ENCODE data around the gene B3GLCT. TPM values are rescaled to one million over a fixed set of nuclear protein-coding genes. Genes with fewer than 3 reads are reported as not detected.

B3GLCT gene
- total and polyA plus RNA-seq, 2 of the 13 experiments (the other 11 are each of a cell fraction or from before 2014, with no cell fraction given), result 2.0 to 7.1 TPM

- TF ChIP-seq ZNF724P (CRISPR knock-in tag; IDR thresholded peaks at IDR 0.05; ENCODE audit: borderline replicate concordance), result no peak
- TF ChIP-seq U2AF1 (optimal IDR thresholded peaks at IDR 0.05; ENCODE audit: low read depth, low read length), result no peak
- no peak for TF ChIP-seq MAFK (conservative IDR thresholded peaks at IDR 0.05 in 1 of 2, IDR thresholded peaks at IDR 0.05 in 1 of 2; ENCODE audit: low read length in 2 of 2)
- no peak for TF ChIP-seq SCMH1 (CRISPR knock-in tag; IDR thresholded peaks at IDR 0.05; ENCODE audit: borderline replicate concordance)
- no peak for TF ChIP-seq ZBTB20 (CRISPR knock-in tag; IDR thresholded peaks at IDR 0.05; ENCODE audit: borderline replicate concordance, low read depth)
- no peak for TF ChIP-seq CEBPB (IDR thresholded peaks at IDR 0.05; ENCODE audit: borderline replicate concordance, low read depth, low read length)
- no peak for TF ChIP-seq EED (CRISPR knock-in tag; IDR thresholded peaks at IDR 0.05)
- no peak for TF ChIP-seq KLF12 (CRISPR knock-in tag; IDR thresholded peaks at IDR 0.05; ENCODE audit: borderline replicate concordance)
- TF ChIP-seq ZNF740 (CRISPR knock-in tag; IDR thresholded peaks at IDR 0.05), result no peak
- TF ChIP-seq TMF1 (CRISPR knock-in tag; IDR thresholded peaks at IDR 0.05; ENCODE audit: low read depth), result no peak
- TF ChIP-seq ELK4 (CRISPR knock-in tag; IDR thresholded peaks at IDR 0.05; ENCODE audit: borderline replicate concordance), result no peak; the same call in 1 of the 2 replicates
- TF ChIP-seq ZFP82 (CRISPR knock-in tag; IDR thresholded peaks at IDR 0.05; ENCODE audit: borderline replicate concordance), result 0 out of 2 replicates have a peak, but pooled peaks have one; percentile 48
- no peak for TF ChIP-seq ZNF180 (CRISPR knock-in tag; IDR thresholded peaks at IDR 0.05; ENCODE audit: borderline replicate concordance, low read depth)
- no peak; the same call in 1 of the 2 replicates for TF ChIP-seq MXD4 (CRISPR knock-in tag; IDR thresholded peaks at IDR 0.05)
- TF ChIP-seq HOXA9 (CRISPR knock-in tag; IDR thresholded peaks at IDR 0.05; ENCODE audit: borderline replicate concordance), result no peak
- TF ChIP-seq TCF7L2 (IDR thresholded peaks at IDR 0.05; ENCODE audit: low read depth, low read length), result no peak
- TF ChIP-seq SOX5 (CRISPR knock-in tag; IDR thresholded peaks at IDR 0.05; ENCODE audit: borderline replicate concordance), result peak; percentile 47; the same call in 1 of the 2 replicates
- no peak for TF ChIP-seq ATF7-NPFF (CRISPR knock-in tag; IDR thresholded peaks at IDR 0.05; ENCODE audit: low read depth)
- no peak for TF ChIP-seq CHCHD3 (CRISPR knock-in tag; IDR thresholded peaks at IDR 0.05)
- no peak for TF ChIP-seq ATM (IDR thresholded peaks at IDR 0.05; ENCODE audit: borderline replicate concordance)
- no peak for TF ChIP-seq ZNF3 (CRISPR knock-in tag; IDR thresholded peaks at IDR 0.05)
- peak; percentile 84 for TF ChIP-seq PHF21A (CRISPR knock-in tag; IDR thresholded peaks at IDR 0.05)
- TF ChIP-seq PBX2 (CRISPR knock-in tag; IDR thresholded peaks at IDR 0.05), result no peak
- TF ChIP-seq ADNP (CRISPR knock-in tag; IDR thresholded peaks at IDR 0.05), result no peak
- no peak for TF ChIP-seq ZSCAN20 (CRISPR knock-in tag; IDR thresholded peaks at IDR 0.05; ENCODE audit: borderline replicate concordance)
- no peak for TF ChIP-seq ZNF138 (CRISPR knock-in tag; IDR thresholded peaks at IDR 0.05; ENCODE audit: low read depth)
- no peak for TF ChIP-seq ETS1 (CRISPR knock-in tag; IDR thresholded peaks at IDR 0.05)
- peak; percentile 60; the same call in 1 of the 2 replicates for TF ChIP-seq NR2C2 (CRISPR knock-in tag; IDR thresholded peaks at IDR 0.05; ENCODE audit: borderline replicate concordance)
Measured at GRCh38 chr13:31162151-31163008, 37.4 kb upstream of the B3GLCT start (continued).
